ENCODE data around the gene SYNGAP1.

SYNGAP1 gene

GRCh38 chr6:33407132-33407718, 12.6 kb upstream of the SYNGAP1 start:
- TF ChIP-seq RAD21 (IDR thresholded peaks at IDR 0.05; ENCODE audit: low read depth) (peak; percentile 31; the same call in 1 of the 2 replicates), FOXM1 (IDR thresholded peaks at IDR 0.05; ENCODE audit: borderline replicate concordance, low read depth) (no peak)

DNA sequence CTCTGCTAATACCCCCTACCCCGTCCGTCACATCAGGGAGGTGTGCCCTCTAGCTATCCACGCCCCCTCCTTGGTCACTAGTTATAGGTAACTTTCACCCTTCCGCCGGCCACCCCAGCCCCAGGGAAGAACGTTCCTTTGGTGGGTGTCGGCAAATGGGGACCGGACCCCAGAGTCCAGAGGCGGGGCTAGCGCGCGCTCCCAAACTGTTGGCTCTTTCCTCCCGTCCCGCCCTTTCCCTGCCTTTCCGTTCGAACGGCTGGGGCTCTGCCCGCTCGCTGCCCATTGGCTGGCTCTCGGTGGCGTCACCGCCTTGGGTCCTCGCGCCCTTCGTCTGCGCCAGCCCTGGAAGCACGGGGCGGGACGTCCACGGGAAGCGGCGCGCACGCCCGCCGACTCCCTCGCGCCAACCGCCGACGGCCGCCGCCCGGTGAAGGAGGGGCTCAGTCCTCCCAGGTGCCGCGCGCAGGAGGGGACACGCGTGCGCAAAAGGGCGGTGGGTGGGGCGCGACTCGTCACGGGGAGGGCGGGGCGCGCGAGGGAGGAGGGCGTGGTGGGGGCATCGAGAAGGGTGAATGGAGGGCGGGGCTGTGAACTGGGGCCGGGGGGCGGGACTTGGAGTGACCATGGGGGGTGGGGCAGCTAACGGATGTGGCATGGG, 9.7 kb upstream of the SYNGAP1 start:
- TF ChIP-seq ZBTB7A (IDR thresholded peaks at IDR 0.05; ENCODE audit: low read depth) (0 out of 2 replicates have a peak, but pooled peaks have one; percentile 37), EGR1 (IDR thresholded peaks at IDR 0.05) (no peak), CEBPB (IDR thresholded peaks at IDR 0.05) (no peak; the same call in 1 of the 2 replicates), FOXM1 (IDR thresholded peaks at IDR 0.05; ENCODE audit: borderline replicate concordance, low read depth) (no peak), CREB1 (IDR thresholded peaks at IDR 0.05; ENCODE audit: low read depth) (peak; percentile 65), TCF12 (IDR thresholded peaks at IDR 0.05; ENCODE audit: low read depth) (peak; percentile 74; the same call in 1 of the 2 replicates), EP300 (IDR thresholded peaks at IDR 0.05; ENCODE audit: borderline replicate concordance) (no peak; the same call in 1 of the 2 replicates), TAF1 (IDR thresholded peaks at IDR 0.05; ENCODE audit: low read depth) (peak; percentile 7; the same call in 1 of the 2 replicates), TEAD4 (IDR thresholded peaks at IDR 0.05) (no peak; the same call in 1 of the 2 replicates), YY1 (IDR thresholded peaks at IDR 0.05; ENCODE audit: low read depth) (0 out of 2 replicates have a peak, but pooled peaks have one; percentile 13), NFIC (IDR thresholded peaks at IDR 0.05) (peak; percentile 32; the same call in 1 of the 2 replicates), REST (IDR thresholded peaks at IDR 0.05; ENCODE audit: low read depth) (no peak), RAD21 (IDR thresholded peaks at IDR 0.05; ENCODE audit: low read depth) (no peak), MAX (IDR thresholded peaks at IDR 0.05) (peak; percentile 96)
- TF ChIP-seq, protein P1, sequence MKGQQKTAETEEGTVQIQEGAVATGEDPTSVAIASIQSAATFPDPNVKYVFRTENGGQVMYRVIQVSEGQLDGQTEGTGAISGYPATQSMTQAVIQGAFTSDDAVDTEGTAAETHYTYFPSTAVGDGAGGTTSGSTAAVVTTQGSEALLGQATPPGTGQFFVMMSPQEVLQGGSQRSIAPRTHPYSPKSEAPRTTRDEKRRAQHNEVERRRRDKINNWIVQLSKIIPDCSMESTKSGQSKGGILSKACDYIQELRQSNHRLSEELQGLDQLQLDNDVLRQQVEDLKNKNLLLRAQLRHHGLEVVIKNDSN (IDR thresholded peaks at IDR 0.05), result peak; percentile 57

DNA sequence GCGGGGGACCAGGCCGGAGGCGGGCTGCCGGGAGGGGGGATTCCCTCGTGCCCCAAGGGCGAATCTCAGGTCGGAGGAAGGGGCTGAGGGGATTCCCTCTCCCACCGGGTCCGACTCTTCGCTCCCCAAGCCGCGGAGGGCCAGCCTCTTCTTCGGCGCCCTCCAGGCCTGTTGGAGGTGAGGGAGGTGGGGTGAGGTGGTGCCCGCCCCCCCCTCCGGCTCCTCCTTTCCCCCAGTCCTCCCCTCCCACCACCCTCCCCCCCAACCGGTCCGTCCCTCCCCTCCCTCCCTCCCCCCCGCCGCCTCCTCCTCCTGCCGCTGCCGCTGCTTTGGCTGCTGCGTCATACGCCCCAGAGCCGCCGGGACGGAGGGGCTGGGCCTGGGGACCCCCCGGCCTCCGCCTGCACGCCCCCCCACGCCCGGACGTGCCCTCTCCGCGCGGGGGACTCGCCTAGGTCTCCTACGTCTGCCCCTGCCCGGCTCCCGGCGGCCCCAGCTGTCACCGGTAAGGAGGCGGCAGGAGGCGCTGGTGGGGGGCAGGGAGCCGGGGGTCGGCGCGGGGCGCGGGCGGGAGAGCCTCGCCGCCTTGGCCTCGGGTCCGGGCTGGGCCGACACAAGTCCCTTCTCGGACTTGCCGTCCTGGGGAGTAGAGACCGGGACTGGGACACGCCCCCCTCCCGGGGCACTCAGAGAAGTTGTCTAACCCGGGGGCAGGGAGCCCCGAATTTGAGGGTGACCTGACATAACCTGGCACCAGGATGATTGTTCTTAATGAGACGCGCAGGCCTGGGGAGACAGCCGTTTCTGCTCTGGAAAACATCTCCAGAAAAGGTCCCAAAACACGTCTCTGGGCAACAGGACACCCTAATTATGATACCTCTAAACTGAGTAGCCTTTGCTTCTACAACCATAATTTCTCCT, 8.9 kb upstream of the SYNGAP1 start, which contains the start of gene PHF1:
Gene PHF1, plus strand, starts transcription at position 304 of the 921 bp plus-strand sequence. CDS start 1,250 bp downstream, outside the sequence.
- peak; percentile 97 for TF ChIP-seq ZBTB7A (IDR thresholded peaks at IDR 0.05; ENCODE audit: low read depth)
- peak; percentile 6; the same call in 1 of the 2 replicates for TF ChIP-seq TAF1 (IDR thresholded peaks at IDR 0.05; ENCODE audit: low read depth)
- no peak for TF ChIP-seq REST (IDR thresholded peaks at IDR 0.05; ENCODE audit: low read depth)

GRCh38 chr6:33411632-33412005, 8.2 kb upstream of the SYNGAP1 start:
- TF ChIP-seq TCF12 (IDR thresholded peaks at IDR 0.05; ENCODE audit: low read depth), result no peak
- TF ChIP-seq, protein P1 (IDR thresholded peaks at IDR 0.05), result no peak
- no peak for TF ChIP-seq FOXM1 (IDR thresholded peaks at IDR 0.05; ENCODE audit: borderline replicate concordance, low read depth)
- TF ChIP-seq TEAD4 (IDR thresholded peaks at IDR 0.05), result no peak
- no peak for TF ChIP-seq EGR1 (IDR thresholded peaks at IDR 0.05)
- TF ChIP-seq MAX (IDR thresholded peaks at IDR 0.05), result no peak
- TF ChIP-seq CREB1 (IDR thresholded peaks at IDR 0.05; ENCODE audit: low read depth), result no peak
- TF ChIP-seq EP300 (IDR thresholded peaks at IDR 0.05; ENCODE audit: borderline replicate concordance), result no peak
- TF ChIP-seq TAF1 (IDR thresholded peaks at IDR 0.05; ENCODE audit: low read depth), result no peak
- TF ChIP-seq YY1 (IDR thresholded peaks at IDR 0.05; ENCODE audit: low read depth), result no peak
- TF ChIP-seq CEBPB (IDR thresholded peaks at IDR 0.05), result no peak
- no peak for TF ChIP-seq RAD21 (IDR thresholded peaks at IDR 0.05; ENCODE audit: low read depth)
